HG03432 (cell line): ENCODE measurements around the gene NFKBIA.
"Not testable (repeated sequence)": the region's sequence is repeated elsewhere in the genome, so short reads cannot be mapped to it uniquely, and the experiment has no call there.

ENCODE experiments used
- ATAC-seq: cut with Tn5 transposase; IDR thresholded peaks from one replicate; pipeline ENCODE4 v1.9.1; 2021; ENCODE audit warnings: mild to moderate bottlenecking, moderate library complexity; ENCODE audit not compliant: unreplicated experiment

The NFKBIA gene, protein sequence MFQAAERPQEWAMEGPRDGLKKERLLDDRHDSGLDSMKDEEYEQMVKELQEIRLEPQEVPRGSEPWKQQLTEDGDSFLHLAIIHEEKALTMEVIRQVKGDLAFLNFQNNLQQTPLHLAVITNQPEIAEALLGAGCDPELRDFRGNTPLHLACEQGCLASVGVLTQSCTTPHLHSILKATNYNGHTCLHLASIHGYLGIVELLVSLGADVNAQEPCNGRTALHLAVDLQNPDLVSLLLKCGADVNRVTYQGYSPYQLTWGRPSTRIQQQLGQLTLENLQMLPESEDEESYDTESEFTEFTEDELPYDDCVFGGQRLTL

GRCh38 chr14:35404449-35405303, at the start of gene NFKBIA:
Gene NFKBIA, minus strand, starts transcription at chr14:35404749. Its CDS starts 105 bp downstream, at chr14:35404644.
- ATAC-seq, result peak; percentile 71

GRCh38 chr14:35446450-35446849, 41.9 kb upstream of the NFKBIA start:
- no peak for ATAC-seq

DNA sequence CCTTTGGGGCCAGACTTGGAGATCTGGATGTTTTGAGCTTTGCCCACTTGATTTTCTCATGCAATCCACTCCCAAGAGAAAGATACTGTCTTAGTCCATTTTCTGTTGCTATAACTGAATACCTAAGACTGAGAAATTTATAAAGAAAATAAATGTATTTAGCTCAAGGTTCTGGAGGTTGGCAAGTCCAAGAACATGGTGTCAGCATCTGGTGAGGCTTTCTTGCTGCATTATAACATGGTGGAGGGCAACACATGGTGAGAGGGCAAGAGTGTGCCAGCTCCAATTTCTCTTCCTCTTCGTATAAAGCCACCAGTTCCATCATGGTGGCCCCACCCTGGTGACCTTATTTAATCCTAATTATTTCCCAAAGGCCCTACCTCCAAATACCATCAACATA, 39.6 kb upstream of the NFKBIA start:
- ATAC-seq, result no peak

DNA sequence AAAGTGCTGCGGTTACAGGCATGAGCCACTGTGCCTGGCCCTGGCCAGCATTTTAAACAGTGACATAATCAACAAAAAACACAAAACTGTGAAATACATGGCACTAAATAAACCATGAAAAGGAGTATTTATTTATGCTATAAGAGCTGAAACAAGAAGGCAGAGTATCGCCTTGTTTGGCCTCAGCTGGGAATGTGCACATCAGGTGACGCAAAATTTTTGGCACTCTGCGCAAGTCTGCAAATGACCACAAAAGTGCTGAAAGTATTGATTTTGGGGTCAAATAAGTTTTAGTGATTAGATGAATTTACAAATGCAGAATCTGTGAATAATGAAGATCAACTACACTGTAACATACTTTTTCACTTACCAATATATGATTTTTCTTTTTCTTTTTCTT, 36.6 kb upstream of the NFKBIA start:
- no peak for ATAC-seq

DNA sequence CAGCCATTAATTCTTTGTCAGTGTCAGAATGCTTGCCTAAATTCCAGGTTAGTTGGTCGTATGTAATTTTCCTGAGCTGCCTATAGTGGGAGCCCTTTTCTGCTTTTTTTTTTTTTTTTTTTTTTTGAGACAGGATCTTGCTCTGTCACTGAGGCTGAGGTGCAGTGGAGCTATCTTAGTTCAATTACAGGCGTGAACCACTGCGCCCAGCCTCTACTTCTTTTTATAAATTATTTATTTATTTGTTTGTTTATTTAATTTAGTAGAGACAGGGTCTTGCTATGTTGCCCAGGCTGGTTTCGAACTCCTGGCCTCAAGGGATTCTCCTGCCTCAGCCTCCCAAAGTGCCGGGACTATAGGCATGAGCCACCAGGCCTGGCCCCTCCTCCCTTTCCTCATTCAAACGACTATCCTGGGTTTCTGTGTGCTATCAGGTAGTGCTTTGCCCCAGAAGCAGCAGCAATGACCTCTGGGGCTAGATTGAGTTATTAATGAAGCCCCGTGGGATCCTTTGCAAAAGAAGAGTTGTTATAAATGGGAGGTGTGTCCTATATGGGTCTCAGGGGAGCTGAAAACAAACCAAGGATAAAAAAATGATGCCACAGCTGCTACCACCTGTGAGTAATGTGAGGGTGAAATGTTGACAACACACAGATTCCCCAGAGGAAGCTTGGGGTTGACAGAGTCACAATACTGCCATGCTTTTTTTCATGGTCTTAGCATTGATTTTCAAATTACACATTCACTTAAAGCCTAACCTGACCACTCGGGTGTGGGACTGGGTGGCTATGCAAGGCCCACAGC, 34.6 kb upstream of the NFKBIA start:
- ATAC-seq, result peak; percentile 69

DNA sequence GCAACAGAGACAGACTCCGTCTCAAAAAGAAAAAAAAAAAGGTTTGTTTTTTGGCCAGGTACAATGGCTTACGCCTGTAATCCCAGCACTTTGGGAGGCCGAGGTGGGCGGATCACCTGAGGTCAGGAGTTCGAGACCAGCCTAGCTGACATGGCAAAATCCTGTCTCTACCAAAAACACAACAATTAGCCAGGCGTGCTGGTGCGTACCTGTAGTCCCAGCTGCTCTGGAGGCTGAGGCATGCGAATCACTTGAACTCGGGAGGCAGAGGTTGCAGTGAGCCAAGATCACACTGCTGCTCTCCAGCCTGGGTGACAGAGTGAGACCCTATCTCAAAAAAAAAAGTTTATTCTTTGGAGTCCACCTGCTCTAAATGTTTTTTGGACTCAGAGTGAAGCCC, 33.9 kb upstream of the NFKBIA start:
- ATAC-seq, result not testable (repeated sequence)

DNA sequence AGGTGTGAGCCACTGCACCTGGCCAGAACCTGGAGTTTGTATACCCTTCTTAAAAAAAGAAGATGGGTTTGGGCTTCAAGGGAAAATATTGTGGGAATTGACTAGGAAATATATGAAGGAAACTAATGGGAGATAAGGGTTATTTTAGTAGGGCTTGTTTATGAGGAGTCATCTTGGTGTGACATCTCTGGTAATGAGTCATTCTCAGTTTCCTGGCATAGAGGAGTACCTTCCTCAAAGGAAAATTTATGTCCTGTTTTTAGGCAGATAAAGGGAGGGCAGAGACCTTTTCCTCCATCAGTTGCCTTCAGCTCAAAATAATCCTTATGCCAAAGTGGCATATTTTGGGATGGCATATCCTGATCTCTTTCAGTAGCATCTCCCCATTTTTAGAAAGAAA, 30.6 kb upstream of the NFKBIA start:
- ATAC-seq, result no peak

DNA sequence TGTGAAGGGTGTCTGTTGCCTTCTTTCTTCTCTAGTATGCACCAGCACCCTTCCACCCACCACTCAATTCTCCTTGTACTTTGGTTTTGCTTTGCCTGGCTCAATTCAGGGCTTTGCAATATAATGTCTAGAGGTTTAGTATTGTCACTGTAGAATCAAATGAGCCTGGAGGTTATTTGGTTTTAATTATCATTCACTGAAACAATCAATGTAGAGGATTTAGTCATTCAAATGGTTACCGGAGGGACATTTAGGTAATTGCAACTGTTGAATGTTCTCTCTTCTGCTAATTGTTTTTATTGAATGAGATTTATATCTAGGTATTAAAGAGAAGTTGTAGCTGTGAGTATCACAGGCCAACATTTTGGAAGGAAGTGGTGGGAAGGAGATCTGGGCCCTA, 29.3 kb upstream of the NFKBIA start:
- ATAC-seq, result no peak

- no peak for ATAC-seq
Measured at GRCh38 chr14:35430459-35431199, 26.1 kb upstream of the NFKBIA start.

DNA sequence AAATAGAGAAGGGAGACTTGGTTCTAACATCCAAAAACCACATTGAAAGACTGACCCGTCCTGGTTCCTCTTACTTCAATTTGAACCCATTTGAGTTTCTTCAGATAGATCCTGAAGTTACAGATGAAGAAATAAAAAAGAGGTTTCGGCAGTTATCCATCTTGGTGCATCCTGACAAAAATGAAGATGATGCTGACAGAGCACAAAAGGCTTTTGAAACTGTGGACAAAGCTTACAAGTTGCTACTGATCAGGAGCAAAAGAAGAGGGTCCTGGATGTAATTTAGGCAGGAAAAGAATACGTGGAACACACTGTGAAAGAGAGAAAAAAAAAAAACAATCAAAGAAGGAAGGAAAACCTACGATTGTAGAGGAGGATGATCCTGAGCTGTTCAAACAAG, 25.4 kb upstream of the NFKBIA start:
- no peak for ATAC-seq

- ATAC-seq, result no peak
Measured at GRCh38 chr14:35425850-35426249, 21.3 kb upstream of the NFKBIA start.

DNA sequence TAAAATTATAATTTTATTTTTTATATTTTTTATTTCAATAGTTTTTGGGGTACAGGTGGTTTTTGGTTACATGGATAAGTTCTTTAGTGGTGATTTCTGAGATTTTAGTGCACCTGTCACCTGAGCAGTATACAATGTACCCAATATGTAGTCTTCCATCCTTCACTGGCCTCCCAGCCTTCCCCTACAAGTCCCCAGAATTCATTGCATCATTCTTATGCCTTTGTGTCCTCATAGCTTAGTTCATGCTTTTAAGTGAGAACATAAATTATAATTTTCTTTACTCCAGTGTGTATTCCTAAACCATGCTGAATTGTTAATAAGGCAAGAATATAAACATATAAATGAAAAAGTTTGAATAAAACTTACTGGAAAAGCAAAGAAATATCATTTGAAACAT, 19.1 kb upstream of the NFKBIA start:
- no peak for ATAC-seq

DNA sequence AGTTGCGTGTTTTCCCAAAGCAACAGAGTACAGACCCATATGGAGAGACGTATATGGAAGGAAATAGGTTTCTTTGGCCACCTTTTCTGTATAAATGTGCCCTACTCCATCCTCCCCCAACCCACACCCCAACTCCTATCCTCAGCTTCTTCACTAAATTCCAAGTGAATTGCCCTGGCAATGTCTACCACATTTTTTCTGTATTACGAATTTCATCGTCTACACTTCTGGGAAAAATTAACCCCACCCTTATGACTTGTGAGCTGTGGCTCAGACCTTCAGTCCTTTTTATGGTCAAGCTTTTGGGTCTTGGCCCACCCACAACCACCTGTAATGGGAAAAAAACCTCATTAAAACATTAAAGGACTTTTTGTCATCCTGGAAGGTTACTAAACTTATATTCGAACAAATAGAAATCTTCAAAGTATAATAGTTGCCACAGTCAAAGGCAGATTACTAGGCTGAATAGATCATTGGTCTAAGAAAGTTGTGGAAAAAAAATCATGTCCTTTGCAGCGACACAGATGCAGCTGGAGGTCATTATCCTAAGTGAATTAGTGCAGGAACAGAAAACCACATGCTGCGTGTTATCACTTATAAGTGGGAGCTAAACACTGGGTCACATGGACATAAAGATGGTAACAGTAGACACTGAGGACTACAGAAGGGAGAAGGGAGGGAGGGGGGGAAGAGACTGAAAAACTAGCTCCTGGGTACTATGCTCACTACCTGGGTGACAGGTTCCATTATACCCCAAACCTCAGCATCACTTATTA, 15.7 kb upstream of the NFKBIA start:
- no peak for ATAC-seq

DNA sequence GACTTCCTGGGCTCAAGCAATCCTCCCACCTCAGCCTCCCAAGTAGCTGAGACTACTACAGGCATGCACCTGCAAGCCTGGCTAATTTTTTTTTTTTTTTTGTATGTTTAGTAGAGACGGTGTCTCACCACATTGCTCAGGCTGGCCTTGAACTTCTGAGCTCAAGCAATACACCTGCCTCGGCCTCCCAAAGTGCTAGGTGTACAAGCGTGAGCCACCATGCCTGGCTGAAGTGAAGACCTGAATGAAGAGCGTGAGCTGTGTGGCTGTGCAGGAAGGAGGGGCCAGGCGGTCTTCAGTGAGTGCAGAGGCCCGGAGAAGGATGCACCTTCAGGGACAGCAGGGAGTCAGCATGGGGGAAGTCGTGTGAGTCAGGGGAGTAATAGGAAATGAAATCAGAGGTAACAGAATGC, 14.9 kb upstream of the NFKBIA start:
- ATAC-seq, result no peak

- ATAC-seq, result no peak
Measured at GRCh38 chr14:35418093-35418492, 13.5 kb upstream of the NFKBIA start.

GRCh38 chr14:35416108-35416750, 11.7 kb upstream of the NFKBIA start:
- ATAC-seq, result peak; percentile 57

DNA sequence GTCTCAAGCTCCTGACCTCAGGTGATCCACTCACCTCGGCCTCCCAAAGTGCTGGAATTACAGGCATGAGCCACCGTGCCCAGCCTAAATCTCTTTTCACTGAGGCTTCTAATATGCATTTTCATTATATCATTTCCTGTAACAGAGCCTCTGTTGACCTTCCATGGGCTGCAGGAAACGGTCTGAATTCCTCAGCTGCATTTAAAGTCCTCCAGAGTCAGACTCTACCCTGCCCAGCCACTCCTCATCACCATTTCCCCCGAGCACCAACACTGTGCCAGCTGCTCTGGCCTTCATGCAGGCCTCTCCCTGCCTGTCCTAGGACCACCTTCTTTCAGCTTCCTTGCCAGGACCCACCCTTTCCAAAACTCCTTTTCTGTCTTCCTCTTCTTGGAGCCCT, 9.8 kb upstream of the NFKBIA start:
- no peak for ATAC-seq

GRCh38 chr14:35412272-35413056, 7.9 kb upstream of the NFKBIA start:
- ATAC-seq, result no peak

DNA sequence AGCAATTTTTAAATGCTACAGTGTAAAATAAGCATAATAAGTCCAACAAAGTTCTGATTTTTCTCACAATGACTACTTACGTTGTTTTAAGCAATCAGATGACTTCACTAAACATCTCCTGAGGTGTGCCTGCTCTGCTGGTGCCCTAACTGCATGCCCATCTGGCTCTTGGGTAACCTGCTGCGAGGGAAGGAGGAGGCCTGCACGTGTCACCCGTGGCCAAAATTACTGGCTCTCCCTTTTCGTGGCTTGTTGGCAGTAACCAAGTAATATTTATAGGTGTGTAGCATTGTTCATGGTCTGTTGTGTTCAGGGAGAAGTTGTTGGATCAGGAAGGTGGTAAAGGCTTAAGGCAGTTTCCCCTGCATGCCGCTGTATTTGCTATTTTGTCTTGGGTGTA, 6.3 kb upstream of the NFKBIA start:
- no peak for ATAC-seq
